RWPE2 (cell line): ENCODE measurements around the gene GNAQ.

Source experiments
- ATAC-seq: fragments of 200-7000 bp; cut with Tn5 transposase; 3 replicates; pipeline ENCODE4 v1.9.1; 2021; ENCODE audit warnings: low read depth
- DNase-seq: peaks from one replicate; pipeline ENCODE4 v3.0.0-alpha.2; 2020; ENCODE audit warnings: low spot score
- H3K27ac ChIP-seq: fragments of 450-650 bp; 2 replicates; pipeline ENCODE4 v1.5.1; 2017; ENCODE audit warnings: mild to moderate bottlenecking; ENCODE audit not compliant: poor library complexity, severe bottlenecking
- H3K27me3 ChIP-seq: fragments of 250-450 bp; sonication (Bioruptor Pico); 2 replicates; pipeline ENCODE4 v1.5.1; 2021; ENCODE audit warnings: mild to moderate bottlenecking, moderate library complexity; ENCODE audit not compliant: insufficient read depth, poor library complexity, severe bottlenecking
- H3K36me3 ChIP-seq: fragments of 250-450 bp; sonication (Bioruptor Pico); 2 replicates; pipeline ENCODE4 v1.5.1; 2020; ENCODE audit warnings: low read depth, mild to moderate bottlenecking, moderate library complexity
- H3K4me1 ChIP-seq: fragments of 250-450 bp; sonication (Bioruptor Pico); 2 replicates; pipeline ENCODE4 v1.5.1; 2021; ENCODE audit warnings: mild to moderate bottlenecking, moderate library complexity; ENCODE audit not compliant: insufficient read depth, poor library complexity, severe bottlenecking
- H3K4me3 ChIP-seq: fragments of 250-450 bp; sonication (Bioruptor Pico); 2 replicates; pipeline ENCODE4 v1.5.1; 2021; ENCODE audit warnings: mild to moderate bottlenecking, moderate library complexity; ENCODE audit not compliant: severe bottlenecking
- H3K9me3 ChIP-seq: fragments of 250-450 bp; sonication (Bioruptor Pico); 2 replicates; pipeline ENCODE4 v1.5.1; 2021; ENCODE audit warnings: mild to moderate bottlenecking, moderate library complexity; ENCODE audit not compliant: severe bottlenecking
- CTCF ChIP-seq: fragments of 450-650 bp; IDR thresholded peaks from one replicate; pipeline ENCODE4 v1.5.1; 2017; ENCODE audit warnings: mild to moderate bottlenecking, moderate library complexity; ENCODE audit not compliant: poor library complexity, severe bottlenecking

Gene GNAQ

GRCh38 chr9:77939149-77939668 lies 92.4 kb downstream of the GNAQ start:
- no peak for ATAC-seq
- DNase-seq, result no peak

GRCh38 chr9:77938163-77938562 lies 93.4 kb downstream of the GNAQ start:
- ATAC-seq, result no peak

More at GRCh38 chr9:77939149-77939668, 92.4 kb downstream of the GNAQ start:
- no peaks in the 10 kb centered on the region for H3K9me3 ChIP-seq
- no peak overlapping the region for H3K27ac ChIP-seq
- TF ChIP-seq CTCF, result no peak
- no peaks in the 10 kb centered on the region for H3K27me3 ChIP-seq
- H3K4me1 ChIP-seq, result no peaks in the 10 kb centered on the region
- peaks cover 4% of the 10 kb centered on the region; the same call in 1 of the 2 replicates for H3K36me3 ChIP-seq
- H3K4me3 ChIP-seq, result no peak overlapping the region

GRCh38 chr9:77935974-77936373 lies 95.6 kb downstream of the GNAQ start:
- Histone ChIP-seq H3K4me1 (peaks cover 10% of the 10 kb centered on the region), H3K4me3 (no peak overlapping the region), H3K27me3 (no peaks in the 10 kb centered on the region), H3K9me3 (no peaks in the 10 kb centered on the region), H3K36me3 (peaks cover 4% of the 10 kb centered on the region; the same call in 1 of the 2 replicates), H3K27ac (no peak overlapping the region)
- ATAC-seq (no peak), DNase-seq (no peak)
- no peak for TF ChIP-seq CTCF

More at GRCh38 chr9:77938163-77938562, 93.4 kb downstream of the GNAQ start:
- H3K27ac ChIP-seq, result no peak overlapping the region
- H3K9me3 ChIP-seq, result no peaks in the 10 kb centered on the region
- peaks cover 7% of the 10 kb centered on the region for H3K4me1 ChIP-seq
- no peak for DNase-seq
- TF ChIP-seq CTCF, result no peak
- no peak overlapping the region for H3K4me3 ChIP-seq
- no peaks in the 10 kb centered on the region for H3K27me3 ChIP-seq
- peaks cover 4% of the 10 kb centered on the region; the same call in 1 of the 2 replicates for H3K36me3 ChIP-seq

GRCh38 chr9:77935211-77935610 lies 96.4 kb downstream of the GNAQ start:
- no peak for ATAC-seq
- Histone ChIP-seq H3K27me3 (no peaks in the 10 kb centered on the region), H3K9me3 (no peaks in the 10 kb centered on the region), H3K4me1 (peaks cover 10% of the 10 kb centered on the region), H3K4me3 (no peak overlapping the region), H3K36me3 (peaks cover 4% of the 10 kb centered on the region; the same call in 1 of the 2 replicates), H3K27ac (no peak overlapping the region)
- no peak for DNase-seq
- no peak for TF ChIP-seq CTCF

- no peak overlapping the region for H3K4me3 ChIP-seq
Measured at GRCh38 chr9:77933976-77934375, 97.6 kb downstream of the GNAQ start.

More at GRCh38 chr9:77933976-77934375, 97.6 kb downstream of the GNAQ start:
- Histone ChIP-seq H3K27me3 (no peaks in the 10 kb centered on the region), H3K9me3 (no peaks in the 10 kb centered on the region), H3K4me1 (peaks cover 12% of the 10 kb centered on the region), H3K36me3 (peaks cover 4% of the 10 kb centered on the region), H3K27ac (no peak overlapping the region)
- no peak for TF ChIP-seq CTCF
- ATAC-seq (no peak), DNase-seq (no peak)
